Measurements from ENCODE around the gene DBX1. TPM values are rescaled to one million over a fixed set of nuclear protein-coding genes. Genes with fewer than 3 reads are reported as not detected.

Gene DBX1
- total RNA-seq, 1 donor from 2014 or later: not detected

DNA sequence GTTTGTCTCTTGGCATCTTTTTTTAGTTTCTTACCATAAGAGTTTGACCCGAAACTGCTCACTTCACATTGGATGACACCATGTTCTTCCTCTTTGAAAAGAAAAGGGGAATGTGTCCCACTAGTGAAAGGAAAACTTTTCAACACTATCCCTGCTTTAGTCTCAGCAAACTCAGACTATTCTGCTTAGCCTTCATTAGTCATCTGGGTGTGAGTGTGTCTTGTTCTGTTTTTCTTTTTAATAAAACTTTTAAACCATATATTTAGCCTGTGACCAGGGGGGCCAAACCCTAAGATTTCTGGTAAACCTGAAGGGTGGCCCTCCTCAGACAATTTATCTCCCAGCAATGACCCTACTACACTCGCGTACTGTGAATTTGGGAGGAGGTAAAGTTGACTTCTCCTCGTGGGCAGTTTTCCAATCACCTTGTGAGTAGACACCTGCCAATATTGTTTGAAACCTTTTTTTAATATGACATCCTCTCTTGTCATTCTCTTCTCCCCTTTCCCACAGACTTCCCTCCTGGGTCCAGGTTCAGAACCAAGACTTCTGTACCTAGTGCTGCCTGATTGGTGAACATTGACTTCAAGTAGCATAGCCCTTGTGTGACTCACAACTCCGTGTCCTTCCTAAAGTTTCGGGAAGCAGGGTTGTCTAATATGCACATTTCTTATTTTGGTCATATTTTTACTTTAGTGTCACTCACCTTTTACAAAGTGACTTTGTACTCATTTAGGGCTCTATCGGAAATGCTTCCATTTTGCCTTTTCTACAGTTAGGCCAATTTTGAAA is 39.9 kb downstream of the DBX1 start:
- no peak for DNase-seq (ENCODE audit: low spot score)

DNA sequence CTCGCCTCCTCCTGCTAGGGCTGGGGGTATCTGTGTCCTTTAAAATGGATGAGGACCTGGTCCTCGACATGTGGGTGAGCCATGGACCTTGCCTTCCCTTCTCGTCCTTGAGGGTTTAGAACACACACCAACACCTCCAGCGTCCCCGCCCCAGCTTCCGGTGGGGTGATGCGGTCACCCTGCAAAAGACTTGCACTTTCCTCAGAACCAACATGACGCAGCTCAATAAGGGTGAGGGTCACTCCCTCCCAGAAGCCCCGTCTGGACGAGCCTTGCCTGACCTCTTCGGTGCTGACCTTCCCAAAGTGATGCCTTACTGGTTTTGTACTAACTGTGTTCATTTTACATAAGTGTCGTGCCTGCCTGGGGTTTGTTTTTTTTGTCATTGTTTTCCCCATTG is 41.0 kb downstream of the DBX1 start:
- DNase-seq (ENCODE audit: low spot score): no peak

- no peak for DNase-seq (ENCODE audit: low spot score)
Measured at GRCh38 chr11:20118209-20118608, 42.1 kb downstream of the DBX1 start.

- DNase-seq (ENCODE audit: low spot score): no peak
Measured at GRCh38 chr11:20117291-20117690, 43.0 kb downstream of the DBX1 start.

- DNase-seq (ENCODE audit: low spot score): no peak
Measured at GRCh38 chr11:20116825-20117224, 43.5 kb downstream of the DBX1 start.

- DNase-seq (ENCODE audit: low spot score): no peak
Measured at GRCh38 chr11:20114588-20114987, 45.7 kb downstream of the DBX1 start.

DNA sequence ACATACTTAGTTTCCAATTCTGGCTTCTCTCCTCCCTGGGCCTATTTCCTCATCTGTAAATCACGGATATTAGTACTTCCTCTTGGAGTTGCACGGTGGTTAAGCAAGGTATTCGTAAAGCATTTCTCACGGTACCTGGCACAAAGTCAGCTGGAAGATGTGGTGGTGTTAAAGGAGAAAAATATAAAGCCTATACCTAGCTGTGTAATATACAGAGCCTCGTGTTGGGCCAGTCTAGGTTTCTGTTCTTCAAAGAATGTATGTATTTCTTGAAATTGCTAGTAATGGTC is 47.2 kb downstream of the DBX1 start:
- DNase-seq (ENCODE audit: low spot score): no peak

- DNase-seq (ENCODE audit: low spot score): peak; percentile 82
Measured at GRCh38 chr11:20112291-20113148, 47.8 kb downstream of the DBX1 start.

DNA sequence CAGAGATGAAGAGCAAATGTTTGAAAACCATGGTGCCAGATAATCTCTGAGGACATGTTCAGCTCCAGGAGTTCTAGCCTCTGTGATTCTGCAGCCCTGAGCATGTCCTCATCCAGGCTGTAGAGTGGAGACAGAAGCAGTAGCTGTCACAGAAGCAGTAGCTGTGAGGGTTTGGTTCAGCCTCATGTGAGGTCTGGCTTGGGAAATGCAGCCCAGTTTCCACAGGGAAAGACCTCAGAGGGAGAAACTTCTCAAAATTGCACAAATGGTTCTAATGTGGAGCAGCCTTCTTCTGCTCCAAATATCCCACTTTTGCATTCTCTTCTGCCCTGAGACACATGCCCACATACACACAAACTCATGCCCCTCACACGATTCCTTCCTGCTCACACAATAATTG is 48.4 kb downstream of the DBX1 start:
- DNase-seq (ENCODE audit: low spot score): no peak

DNA sequence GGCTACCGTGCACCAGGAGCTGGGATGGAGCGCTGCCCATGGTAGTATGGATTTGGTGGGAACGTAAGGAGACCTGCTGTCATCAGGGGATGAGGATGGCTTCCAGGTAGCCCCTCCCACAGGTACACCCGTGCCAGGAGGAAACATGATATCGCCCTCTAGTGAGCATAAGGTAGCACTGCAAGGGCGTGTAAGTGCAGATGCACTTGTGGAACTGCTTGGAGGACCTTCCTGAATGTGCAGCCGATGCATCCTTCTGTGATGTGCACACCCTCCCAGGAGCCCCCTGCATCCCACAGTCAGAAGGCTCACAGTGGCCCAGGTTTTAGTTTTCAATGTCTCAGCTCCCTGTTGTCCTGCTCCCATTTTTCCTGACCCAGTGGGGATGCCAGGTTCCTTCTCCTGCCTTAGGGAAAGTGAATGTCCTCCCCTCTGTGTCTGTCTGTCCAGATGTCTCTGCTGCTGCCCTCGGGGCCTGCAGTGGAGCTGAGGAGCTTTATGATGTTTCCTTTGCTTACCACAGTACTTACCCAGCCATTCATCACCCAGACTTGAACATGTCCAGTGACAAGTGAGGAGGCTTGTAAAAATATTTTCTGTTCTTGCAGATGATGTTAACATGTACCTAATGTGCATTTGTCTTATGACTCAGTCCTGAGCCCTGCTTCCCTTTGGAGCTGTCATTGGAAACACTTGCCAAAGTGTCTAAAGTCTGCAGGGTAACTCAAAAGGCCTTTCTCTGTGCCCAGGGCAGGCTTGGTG is 49.2 kb downstream of the DBX1 start:
- peak; percentile 30 for DNase-seq (ENCODE audit: low spot score)

GRCh38 chr11:20109731-20110445 is 50.4 kb downstream of the DBX1 start:
- no peak for DNase-seq (ENCODE audit: low spot score)

Other genes starting within 250 kb of the DBX1 start
- gene HTATIP2, start 203.2 kb upstream of the DBX1 start, total RNA-seq: 90.6 TPM
- gene PRMT3, start 227.2 kb upstream of the DBX1 start, total RNA-seq: 9.8 TPM